SK-N-SH (cell line): ENCODE data around the gene CBR1. TPM values are rescaled to one million over a fixed set of nuclear protein-coding genes. Genes with fewer than 3 reads are reported as not detected.

Experiments
- CTCF ChIA-PET: fragments of 300-600, 350-600 bp; formaldehyde crosslinking; extraction: SDS; loops from one replicate; lab custom pipeline; 2021; lab: Yijun Ruan, JAX
- POLR2A ChIA-PET: fragments of 350-600 bp; sonication (Branson Sonifier 250); formaldehyde crosslinking; extraction: SDS; loops from one replicate; lab custom pipeline; 2020; ENCODE audit warnings: antibody characterized with exemption, inconsistent platforms; lab: Yijun Ruan, JAX
- DNase-seq: peaks from one replicate; pipeline ENCODE4 v3.0.0; 2012
- H2AFZ ChIP-seq: fragments of 200-600 bp; sonication (generic); 2 replicates; pipeline ENCODE4 v1.8.1; 2016; ENCODE audit warnings: antibody characterized with exemption, mild to moderate bottlenecking, low read depth
- H3F3A ChIP-seq: fragments of 200-600 bp; sonication (generic); replicated peaks from 2 replicates; pipeline ENCODE3; 2016; ENCODE audit warnings: antibody characterized with exemption, mild to moderate bottlenecking; ENCODE audit not compliant: insufficient read depth
- H3K27ac ChIP-seq, 2 experiments: fragments of 200-500 bp in 1 of 2; fragments of 200-600 bp in 1 of 2; sonication (Bioruptor generic) in 1 of 2; sonication (generic), shearing (Covaris generic) in 1 of 2; 2 replicates each; pipeline versions ENCODE4 v1.5.1 to v1.6.1; 2014 to 2016; ENCODE audit warnings: low read depth in 2 of 2, inconsistent platforms in 1 of 2, low read length in 1 of 2, mild to moderate bottlenecking in 1 of 2, mixed read lengths in 1 of 2
- H3K27me3 ChIP-seq: fragments of 200-600 bp; sonication (generic), shearing (Covaris generic); 2 replicates; pipeline ENCODE4 v1.6.1; 2016; ENCODE audit warnings: mixed run types; ENCODE audit not compliant: insufficient read depth
- H3K36me3 ChIP-seq, 2 experiments: fragments of 200-500 bp in 1 of 2; fragments of 200-600 bp in 1 of 2; sonication (Bioruptor generic) in 1 of 2; sonication (generic) in 1 of 2; replicated peaks in 1 of 2; 2 replicates each; pipeline versions ENCODE3 to v1.5.1; 2014 to 2016; ENCODE audit warnings: low read length in 1 of 2, mild to moderate bottlenecking in 1 of 2; ENCODE audit not compliant: insufficient read depth in 2 of 2, control insufficient read depth in 1 of 2
- H3K4me1 ChIP-seq, 2 experiments: fragments of 200-500 bp in 1 of 2; fragments of 200-600 bp in 1 of 2; sonication (Bioruptor generic) in 1 of 2; sonication (generic), shearing (Covaris generic) in 1 of 2; 2 replicates each; pipeline versions ENCODE4 v1.5.1 to v1.6.1; 2014 to 2016; ENCODE audit warnings: low read depth in 1 of 2, low read length in 1 of 2, mixed run types in 1 of 2; ENCODE audit not compliant: insufficient read depth in 2 of 2, control insufficient read depth in 1 of 2
- H3K4me2 ChIP-seq: fragments of 200-600 bp; sonication (generic), shearing (Covaris generic); 2 replicates; pipeline ENCODE4 v1.6.1; 2017; ENCODE audit warnings: mixed run types
- H3K4me3 ChIP-seq, 2 experiments: fragments of 200-500 bp in 1 of 2; fragments of 200-600 bp in 1 of 2; sonication (Bioruptor generic) in 1 of 2; sonication (generic), shearing (Covaris generic) in 1 of 2; 2 replicates each; pipeline versions ENCODE4 v1.5.1 to v1.8.1; 2014 to 2016; ENCODE audit warnings: low read depth in 2 of 2, inconsistent platforms in 1 of 2, low read length in 1 of 2, mild to moderate bottlenecking in 1 of 2, mixed read lengths in 1 of 2, moderate library complexity in 1 of 2
- H3K79me2 ChIP-seq: fragments of 200-600 bp; sonication (generic); 2 replicates; pipeline ENCODE4 v1.8.1; 2017; ENCODE audit warnings: mild to moderate bottlenecking; ENCODE audit not compliant: insufficient read depth
- H3K9ac ChIP-seq: fragments of 200-600 bp; sonication (generic); 2 replicates; pipeline ENCODE4 v1.6.1; 2017; ENCODE audit warnings: mixed run types
- H3K9me2 ChIP-seq: fragments of 200-600 bp; sonication (generic); 2 replicates; pipeline ENCODE4 v1.6.1; 2017; ENCODE audit warnings: mixed run types
- H3K9me3 ChIP-seq: fragments of 200-600 bp; sonication (generic); 2 replicates; pipeline ENCODE4 v1.6.1; 2017; ENCODE audit warnings: mixed run types, mild to moderate bottlenecking, moderate library complexity
- H4K20me1 ChIP-seq: fragments of 200-600 bp; sonication (generic); 2 replicates; pipeline ENCODE4 v1.6.1; 2017; ENCODE audit warnings: mild to moderate bottlenecking, mixed run types; ENCODE audit not compliant: insufficient read depth
- CHD2 ChIP-seq: fragments of 150-350 bp; IDR thresholded peaks from 2 replicates; pipeline ENCODE4 v1.6.1; 2018; ENCODE audit warnings: low read length; ENCODE audit not compliant: partially characterized antibody
- CTCF ChIP-seq: fragments of 200-600 bp; sonication (generic); IDR thresholded peaks from 2 replicates; pipeline ENCODE4 v1.6.1; 2017; ENCODE audit warnings: antibody characterized with exemption, mild to moderate bottlenecking, moderate library complexity
- EP300 ChIP-seq, 2 experiments: IDR thresholded peaks; 2 replicates each; pipeline versions ENCODE4 v1.4.0 to v1.6.1; 2012; ENCODE audit warnings: borderline replicate concordance in 1 of 2, low read depth in 1 of 2, low read length in 1 of 2
- FOXJ3 ChIP-seq: sonication (generic); formaldehyde crosslinking; IDR thresholded peaks from 2 replicates; pipeline ENCODE4 v1.5.1; 2020; ENCODE audit warnings: mild to moderate bottlenecking, missing genetic modification reagents
- FOXM1 ChIP-seq: IDR thresholded peaks from 2 replicates; pipeline ENCODE4 v1.4.0; 2012; ENCODE audit warnings: low read depth, mild to moderate bottlenecking
- MAX ChIP-seq: IDR thresholded peaks from 2 replicates; pipeline ENCODE4 v1.4.0; 2012; ENCODE audit warnings: low read depth
- MXI1 ChIP-seq: IDR thresholded peaks from 2 replicates; pipeline ENCODE4 v1.6.1; 2012; ENCODE audit warnings: mild to moderate bottlenecking, low read depth, low read length, improper control_type of control experiment
- PBX3 ChIP-seq: IDR thresholded peaks from 2 replicates; pipeline ENCODE4; 2012
- POLR2AphosphoS5 ChIP-seq: IDR thresholded peaks from 2 replicates; pipeline ENCODE4 v1.6.1; 2012; ENCODE audit warnings: low read depth, low read length
- RAD21 ChIP-seq: IDR thresholded peaks from 2 replicates; pipeline ENCODE4 v1.6.1; 2012; ENCODE audit warnings: mild to moderate bottlenecking, low read length
- RCOR1 ChIP-seq: fragments of 150-350 bp; IDR thresholded peaks from 2 replicates; pipeline ENCODE4 v1.6.1; 2017; ENCODE audit warnings: antibody characterized with exemption, low read length
- RFX5 ChIP-seq: IDR thresholded peaks from 2 replicates; pipeline ENCODE4 v1.6.1; 2012; ENCODE audit warnings: mild to moderate bottlenecking, improper control_type of control experiment, low read length
- RXRA ChIP-seq: IDR thresholded peaks from 2 replicates; pipeline ENCODE4 v1.4.0; 2012; ENCODE audit warnings: low read depth, mild to moderate bottlenecking, borderline replicate concordance
- SMC3 ChIP-seq: IDR thresholded peaks from 2 replicates; pipeline ENCODE4 v1.6.1; 2012; ENCODE audit warnings: low read depth, low read length, improper control_type of control experiment
- TAF1 ChIP-seq: IDR thresholded peaks from 2 replicates; pipeline ENCODE4 v1.6.1; 2012; ENCODE audit warnings: low read depth, mild to moderate bottlenecking, low read length, moderate library complexity, borderline replicate concordance
- USF1 ChIP-seq: IDR thresholded peaks from 2 replicates; pipeline ENCODE4 v1.4.0; 2012; ENCODE audit warnings: low read depth, borderline replicate concordance
- YY1 ChIP-seq: IDR thresholded peaks from 2 replicates; pipeline ENCODE4 v1.4.0; 2012; ENCODE audit warnings: low read depth, mild to moderate bottlenecking
- ZBTB33 ChIP-seq: IDR thresholded peaks from 2 replicates; pipeline ENCODE4 v1.4.0; 2012; ENCODE audit warnings: low read depth, borderline replicate concordance
- WGBS: methylation state at CpG from one replicate; pipeline ENCODE4 v1.1.6; 2017; ENCODE audit warnings: low lambda C conversion rate; 5-methylcytosine and 5-hydroxymethylcytosine counted together
- polyA plus RNA-seq, 3 experiments: library from polyadenylated mRNA; depleted of rRNA; stranded (reverse); fragments of >200 nt; gene quantifications; 2 replicates each; pipeline ENCODE4 v1.2.3, GENCODE V29; 2012

CBR1 gene
- polyA plus RNA-seq, 1 of the 3 experiments (the other 2 are of a cell fraction) = 136 TPM

- no peak for TF ChIP-seq PBX3
These were observed 45.0 kb upstream of the CBR1 start (continued) for GRCh38 chr21:36024782-36025181.

- no peaks in the 10 kb centered on the region for H3K27me3 ChIP-seq
- no peak for TF ChIP-seq EP300 (IDR thresholded peaks at IDR 0.05; ENCODE audit: borderline replicate concordance in 1 of 2, low read depth in 1 of 2, low read length in 1 of 2)
- no peak for TF ChIP-seq MAX
- TF ChIP-seq USF1 = no peak
- TF ChIP-seq YY1 = no peak
- no peak for TF ChIP-seq MXI1
- TF ChIP-seq TAF1 = no peak
- no peak for TF ChIP-seq FOXM1
- no peak for TF ChIP-seq RCOR1
- TF ChIP-seq, all 33 proteins: peak for 0
- Histone ChIP-seq H3K9me2 (no peaks in the 10 kb centered on the region), H3K79me2 (no peaks in the 10 kb centered on the region), H4K20me1 (no peaks in the 10 kb centered on the region), H2AFZ (no peak overlapping the region), H3F3A (no peaks in the 10 kb centered on the region), H3K9me3 (no peaks in the 10 kb centered on the region), H3K4me3 (no peak overlapping the region), H3K4me1 (peaks cover 0 to 10% of the 10 kb centered on the region in 2 experiments; a peak in 2 of 4 replicates), H3K9ac (no peak overlapping the region), H3K36me3 (no peaks in the 10 kb centered on the region), H3K4me2 (no peak overlapping the region), H3K27ac (no peak overlapping the region)
- POLR2A ChIA-PET = no interaction called here
- 82% methylated on average over 5 of the region's 5 CpGs for WGBS
- CTCF ChIA-PET = interaction anchor here (0.8 to 5.4 kb wide), 13 partner anchors 10 to 1339 kb away, joined by 3 to 35 read pairs (median 5); no protein-coding TSS in a partner anchor
- DNase-seq = no peak
These were observed 42.5 kb upstream of the CBR1 start for GRCh38 chr21:36027347-36027746.

- H2AFZ ChIP-seq = no peak overlapping the region
- peaks cover 0 to 4% of the 10 kb centered on the region in 2 experiments; a peak in 1 of 4 replicates for H3K4me1 ChIP-seq
- H3K9ac ChIP-seq = no peak overlapping the region
- H3F3A ChIP-seq = no peaks in the 10 kb centered on the region
- DNase-seq = peak; percentile 83
- ChIA-PET CTCF (interaction anchor here (0.7 to 5.4 kb wide), 28 partner anchors 8 to 1340 kb away, joined by 3 to 35 read pairs (median 4); partner anchors contain the start of gene CBR1), POLR2A (no interaction called here)
- no peak overlapping the region for H3K4me2 ChIP-seq
- no peak overlapping the region; a peak in 1 of 4 replicates for H3K4me3 ChIP-seq
- no peaks in the 10 kb centered on the region for H3K79me2 ChIP-seq
- WGBS = 26% methylated on average over 24 of the region's 25 CpGs
- H4K20me1 ChIP-seq = no peaks in the 10 kb centered on the region
- no peaks in the 10 kb centered on the region for H3K27me3 ChIP-seq
- H3K9me2 ChIP-seq = no peaks in the 10 kb centered on the region
- no peaks in the 10 kb centered on the region for H3K36me3 ChIP-seq
- no peak overlapping the region for H3K27ac ChIP-seq
- no peaks in the 10 kb centered on the region for H3K9me3 ChIP-seq
- TF ChIP-seq RXRA (no peak), CHD2 (peak; percentile 29), POLR2AphosphoS5 (no peak), YY1 (no peak), ZBTB33 (no peak), SMC3 (peak; percentile 92), RAD21 (peak; percentile 98), RFX5 (no peak), FOXJ3 (no peak), MAX (no peak), CTCF (peak; percentile 93)
These were observed 41.4 kb upstream of the CBR1 start for GRCh38 chr21:36028127-36029069.
